Upper lobe of left lung (tissue), 4 donors: ENCODE measurements around the gene FAM168A.

Experiments used
- CTCF ChIP-seq, 6 experiments: fragments of 450-650 bp in 4 of 6; fragments of 200-600 bp in 2 of 6; sonication (generic) in 2 of 6; IDR thresholded peaks; one replicate each; pipeline ENCODE4 v1.5.1; 2016 to 2019; ENCODE audit warnings: antibody characterized with exemption in 6 of 6
- EP300 ChIP-seq, 4 donors: sonication (generic); formaldehyde crosslinking; IDR thresholded peaks; one replicate each; pipeline ENCODE4 v1.5.1; 2017; ENCODE audit warnings: antibody characterized with exemption in 4 of 4, control low read depth in 2 of 4
- POLR2A ChIP-seq, 4 donors: fragments of 450-650 bp; IDR thresholded peaks; one replicate each; pipeline ENCODE4 v1.5.1; 2016 to 2017; ENCODE audit warnings: antibody characterized with exemption in 4 of 4, mild to moderate bottlenecking in 2 of 4
- POLR2AphosphoS5 ChIP-seq, 2 donors: sonication (generic); formaldehyde crosslinking; IDR thresholded peaks; one replicate each; pipeline ENCODE4 v1.5.1; 2017; ENCODE audit warnings: antibody characterized with exemption in 2 of 2

DNA sequence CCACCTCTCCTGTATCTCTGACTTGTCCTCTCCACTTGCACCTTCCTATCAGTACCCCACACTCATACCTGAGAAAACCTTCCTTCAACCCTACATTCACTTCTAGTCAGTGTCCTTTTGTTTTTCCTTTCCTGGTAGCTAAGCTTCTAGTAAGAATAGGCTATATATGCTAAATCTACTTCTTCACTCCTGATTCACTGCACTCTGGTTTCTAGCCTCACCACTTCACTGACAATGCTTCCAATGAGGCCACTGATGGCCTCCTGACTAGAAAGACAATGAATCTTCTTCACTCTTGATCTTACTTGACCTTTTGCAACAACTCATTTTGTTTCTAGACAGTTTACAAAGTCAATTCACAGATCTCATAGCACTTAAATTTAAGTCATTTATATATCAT is 169.7 kb downstream of the FAM168A start:
- TF ChIP-seq CTCF (IDR thresholded peaks at IDR 0.05) (no peak), POLR2A (IDR thresholded peaks at IDR 0.05) (no peak), EP300 (IDR thresholded peaks at IDR 0.05) (no peak), POLR2AphosphoS5 (IDR thresholded peaks at IDR 0.05) (no peak)
